Esophagus (tissue), 2 donors: ENCODE results near the gene PLP1. TPM values are rescaled to one million over a fixed set of nuclear protein-coding genes. Genes with fewer than 3 reads are reported as not detected.

ENCODE experiments used
- H3K27ac ChIP-seq, 2 donors: one replicate each; pipeline ENCODE4 v1.5.1; 2013; ENCODE audit warnings: low read depth in 2 of 2, mild to moderate bottlenecking in 2 of 2, inconsistent platforms in 1 of 2, low read length in 1 of 2, moderate library complexity in 1 of 2
- H3K27me3 ChIP-seq, 2 donors: one replicate each; pipeline ENCODE4 v1.6.1; 2013; ENCODE audit warnings: low read length in 2 of 2, control low read depth in 1 of 2, mild to moderate bottlenecking in 1 of 2; ENCODE audit not compliant: insufficient read depth in 2 of 2, control insufficient read depth in 1 of 2
- H3K36me3 ChIP-seq, 2 donors: one replicate each; pipeline ENCODE4 v1.6.1; 2013; ENCODE audit warnings: low read length in 1 of 2; ENCODE audit not compliant: control insufficient read depth in 2 of 2, insufficient read depth in 2 of 2
- H3K4me1 ChIP-seq, 2 donors: one replicate each; pipeline ENCODE4 v1.6.1; 2013; ENCODE audit warnings: low read length in 1 of 2; ENCODE audit not compliant: control insufficient read depth in 2 of 2, insufficient read depth in 2 of 2
- H3K4me3 ChIP-seq, 2 donors: one replicate each; pipeline ENCODE4 v1.5.1; 2013; ENCODE audit warnings: low read length in 2 of 2, mild to moderate bottlenecking in 2 of 2, low read depth in 1 of 2, moderate library complexity in 1 of 2
- H3K9me3 ChIP-seq, 2 donors: one replicate each; pipeline ENCODE4 v1.6.1; 2013; ENCODE audit warnings: mild to moderate bottlenecking in 2 of 2, low read depth in 1 of 2, low read length in 1 of 2, moderate library complexity in 1 of 2; ENCODE audit not compliant: control insufficient read depth in 2 of 2, insufficient read depth in 1 of 2
- WGBS, 2 donors: extraction: QIAGEN DNeasy Blood & Tissue Kit; methylation state at CpG; one replicate each; pipeline ENCODE4 v1.1.7; 2013; 5-methylcytosine and 5-hydroxymethylcytosine counted together
- polyA plus RNA-seq, 2 donors: library from polyadenylated mRNA; stranded (reverse); fragments of 200-250 nt; gene quantifications; one replicate each; pipeline ENCODE4 v1.2.3, GENCODE V29; 2013
- donor health status: healthy with polysubstance abuse.
- donor health status: Bipolar disorder and iron deficiency.

Gene PLP1
- polyA plus RNA-seq, 2 donors, result 0.94 to 2.3 TPM

GRCh38 chrX:103779141-103779789, 2.6 kb downstream of the PLP1 start:
- Histone ChIP-seq H3K27me3 (peaks cover 0 to 7% of the 10 kb centered on the region in 2 donors), H3K4me3 (no peak overlapping the region), H3K9me3 (no peaks in the 10 kb centered on the region), H3K27ac (no peak overlapping the region), H3K4me1 (peaks cover 0 to 3% of the 10 kb centered on the region in 2 donors), H3K36me3 (no peaks in the 10 kb centered on the region)
- 50 to 69% methylated on average over 6 of the region's 6 CpGs for WGBS, 2 donors

- Histone ChIP-seq H3K4me3 (no peak overlapping the region), H3K4me1 (peaks cover 0 to 3% of the 10 kb centered on the region in 2 donors), H3K9me3 (no peaks in the 10 kb centered on the region), H3K36me3 (no peaks in the 10 kb centered on the region), H3K27ac (no peak overlapping the region), H3K27me3 (peaks cover 0 to 6% of the 10 kb centered on the region in 2 donors)
- WGBS, 2 donors, result 78 to 87% methylated on average over 10 of the region's 10 CpGs
These were observed 3.9 kb downstream of the PLP1 start for GRCh38 chrX:103780336-103781061.

GRCh38 chrX:103781062-103781402, 4.4 kb downstream of the PLP1 start:
- Histone ChIP-seq H3K27me3 (peaks cover 0 to 6% of the 10 kb centered on the region in 2 donors), H3K9me3 (no peaks in the 10 kb centered on the region)

GRCh38 chrX:103781706-103782105, 5.1 kb downstream of the PLP1 start:
- Histone ChIP-seq H3K9me3 (no peaks in the 10 kb centered on the region), H3K27me3 (peaks cover 0 to 6% of the 10 kb centered on the region in 2 donors), H3K4me1 (peaks cover 0 to 3% of the 10 kb centered on the region in 2 donors), H3K27ac (no peak overlapping the region), H3K36me3 (no peaks in the 10 kb centered on the region), H3K4me3 (no peak overlapping the region)
- WGBS, 2 donors, result 86 to 88% methylated on average over 1 of the region's 1 CpG

More at GRCh38 chrX:103781062-103781402, 4.4 kb downstream of the PLP1 start:
- H3K27ac ChIP-seq, result no peak overlapping the region
- no peak overlapping the region for H3K4me3 ChIP-seq
- WGBS, 2 donors, result 79 to 88% methylated on average over 4 of the region's 4 CpGs
- H3K4me1 ChIP-seq, result peaks cover 0 to 3% of the 10 kb centered on the region in 2 donors
- H3K36me3 ChIP-seq, result no peaks in the 10 kb centered on the region

GRCh38 chrX:103782640-103783039, 6.0 kb downstream of the PLP1 start:
- H3K9me3 ChIP-seq, result no peaks in the 10 kb centered on the region
- WGBS, 2 donors, result 75 to 80% methylated on average over 3 of the region's 3 CpGs
- peaks cover 0 to 4% of the 10 kb centered on the region in 2 donors for H3K27me3 ChIP-seq
- H3K36me3 ChIP-seq, result no peaks in the 10 kb centered on the region
- H3K4me1 ChIP-seq, result peaks cover 0 to 3% of the 10 kb centered on the region in 2 donors
- H3K27ac ChIP-seq, result no peak overlapping the region
- no peak overlapping the region for H3K4me3 ChIP-seq

- no peaks in the 10 kb centered on the region for H3K36me3 ChIP-seq
- no peak overlapping the region for H3K4me3 ChIP-seq
- 33 to 37% methylated on average over 3 of the region's 3 CpGs for WGBS, 2 donors
- no peak overlapping the region for H3K27ac ChIP-seq
- peaks cover 0 to 3% of the 10 kb centered on the region in 2 donors for H3K4me1 ChIP-seq
- peaks cover 0 to 2% of the 10 kb centered on the region in 2 donors for H3K27me3 ChIP-seq
- H3K9me3 ChIP-seq, result no peaks in the 10 kb centered on the region
These were observed 6.6 kb downstream of the PLP1 start for GRCh38 chrX:103783196-103783595.

GRCh38 chrX:103783971-103784370, 7.3 kb downstream of the PLP1 start:
- Histone ChIP-seq H3K36me3 (no peaks in the 10 kb centered on the region), H3K9me3 (no peaks in the 10 kb centered on the region), H3K4me1 (peaks cover 0 to 3% of the 10 kb centered on the region in 2 donors), H3K27me3 (peaks cover 0 to 2% of the 10 kb centered on the region in 2 donors), H3K27ac (no peak overlapping the region), H3K4me3 (no peak overlapping the region)
- WGBS, 2 donors, result 47 to 49% methylated on average over 2 of the region's 2 CpGs

GRCh38 chrX:103789004-103789403, 12.4 kb downstream of the PLP1 start:
- Histone ChIP-seq H3K4me3 (no peak overlapping the region), H3K9me3 (no peaks in the 10 kb centered on the region), H3K4me1 (peaks cover 0 to 1% of the 10 kb centered on the region in 2 donors), H3K27me3 (peaks cover 0 to 5% of the 10 kb centered on the region in 2 donors), H3K36me3 (no peaks in the 10 kb centered on the region), H3K27ac (no peak overlapping the region)

- Histone ChIP-seq H3K4me1 (no peaks in the 10 kb centered on the region), H3K9me3 (no peaks in the 10 kb centered on the region), H3K27me3 (peaks cover 0 to 3% of the 10 kb centered on the region in 2 donors), H3K27ac (no peak overlapping the region), H3K4me3 (no peak overlapping the region), H3K36me3 (no peaks in the 10 kb centered on the region)
- 74 to 85% methylated on average over 4 of the region's 4 CpGs for WGBS, 2 donors
These were observed 14.6 kb downstream of the PLP1 start for GRCh38 chrX:103791228-103791627.
